Measurements from ENCODE around the gene CHIT1.

The CHIT1 gene

GRCh38 chr1:203196371-203196770 lies 33.1 kb downstream of the CHIT1 start:
- H3K4me1 Mint-ChIP-seq, result no peaks in the 10 kb centered on the region
- H3K4me3 Mint-ChIP-seq, result no peak overlapping the region
- DNase-seq (ENCODE audit: low spot score in 2 of 2) (no peak), ATAC-seq (no peak)
- no peaks in the 10 kb centered on the region for H3K36me3 Mint-ChIP-seq
- no peak overlapping the region for H3K27ac Mint-ChIP-seq
- no peaks in the 10 kb centered on the region for H3K9me3 Mint-ChIP-seq

- H3K4me1 Mint-ChIP-seq, result no peaks in the 10 kb centered on the region
- no peak for ATAC-seq
- DNase-seq (ENCODE audit: low spot score in 2 of 2), result no peak
- H3K27ac Mint-ChIP-seq, result no peak overlapping the region
- H3K4me3 Mint-ChIP-seq, result no peak overlapping the region
- no peaks in the 10 kb centered on the region for H3K9me3 Mint-ChIP-seq
- H3K36me3 Mint-ChIP-seq, result no peaks in the 10 kb centered on the region
These were observed 38.5 kb downstream of the CHIT1 start for GRCh38 chr1:203190949-203191348.

- ATAC-seq (no peak), DNase-seq (ENCODE audit: low spot score in 2 of 2) (no peak)
- Mint-ChIP-seq H3K27ac (no peak overlapping the region), H3K9me3 (no peaks in the 10 kb centered on the region), H3K4me3 (no peak overlapping the region), H3K4me1 (no peaks in the 10 kb centered on the region), H3K36me3 (no peaks in the 10 kb centered on the region)
These were observed 39.5 kb downstream of the CHIT1 start for GRCh38 chr1:203189951-203190352.

- no peak for ATAC-seq
- no peak overlapping the region for H3K27ac Mint-ChIP-seq
These were observed 40.7 kb downstream of the CHIT1 start for GRCh38 chr1:203188686-203189232.

DNA sequence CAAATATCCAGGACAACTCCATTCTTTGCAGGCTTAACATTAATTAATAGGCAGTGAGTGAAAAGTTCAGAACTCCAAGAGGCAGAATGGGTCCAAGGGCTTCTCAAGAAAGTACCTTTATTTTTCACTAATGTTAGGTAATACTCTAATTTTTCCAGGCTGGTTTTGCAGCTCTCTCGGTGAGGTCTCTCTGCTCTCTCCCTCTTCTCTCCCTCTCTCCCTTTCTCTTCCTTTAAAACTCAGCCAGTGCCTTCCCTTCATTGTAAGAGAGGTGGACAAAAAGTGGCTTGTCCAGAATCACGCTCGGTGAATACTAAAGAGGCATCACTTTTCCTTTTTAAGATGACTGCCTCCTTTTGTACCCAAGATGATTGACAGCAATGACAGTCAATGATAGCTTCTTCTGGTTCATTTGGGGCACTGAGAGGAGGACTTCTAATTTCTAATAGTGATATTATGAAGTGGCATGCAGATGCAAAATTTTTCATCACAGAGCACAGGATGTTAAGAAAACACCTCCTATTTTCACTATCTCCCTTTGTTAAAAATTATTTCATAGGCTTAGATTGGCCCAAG lies 41.7 kb downstream of the CHIT1 start:
- DNase-seq (ENCODE audit: low spot score in 2 of 2) (no peak), ATAC-seq (no peak)
- no peaks in the 10 kb centered on the region for H3K9me3 Mint-ChIP-seq
- no peaks in the 10 kb centered on the region for H3K4me1 Mint-ChIP-seq
- H3K36me3 Mint-ChIP-seq, result no peaks in the 10 kb centered on the region
- H3K27ac Mint-ChIP-seq, result no peak overlapping the region
- H3K4me3 Mint-ChIP-seq, result no peak overlapping the region

More at GRCh38 chr1:203188686-203189232, 40.7 kb downstream of the CHIT1 start:
- Mint-ChIP-seq H3K9me3 (no peaks in the 10 kb centered on the region), H3K4me1 (no peaks in the 10 kb centered on the region), H3K4me3 (no peak overlapping the region), H3K36me3 (no peaks in the 10 kb centered on the region)
- no peak for DNase-seq (ENCODE audit: low spot score in 2 of 2)

DNA sequence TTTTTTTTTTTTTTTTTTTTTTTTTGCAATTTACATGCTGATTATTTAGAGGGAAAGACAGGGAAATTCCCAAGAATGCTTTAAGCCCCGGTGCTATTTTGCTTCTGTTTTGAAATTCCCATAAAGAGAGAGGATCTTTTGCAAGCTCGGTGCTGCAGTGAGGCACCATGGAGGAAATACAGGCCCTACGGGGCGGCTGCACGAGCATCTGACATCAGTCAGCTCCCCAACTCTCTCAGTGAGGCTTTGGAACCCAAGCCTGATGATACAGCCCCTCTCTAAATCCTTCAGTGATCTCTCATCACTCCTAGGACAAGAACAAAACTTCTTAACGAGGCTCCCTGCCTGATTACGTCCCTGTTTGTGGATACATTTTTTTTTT lies 42.2 kb downstream of the CHIT1 start:
- no peaks in the 10 kb centered on the region for H3K4me1 Mint-ChIP-seq
- H3K9me3 Mint-ChIP-seq, result no peaks in the 10 kb centered on the region
- H3K27ac Mint-ChIP-seq, result no peak overlapping the region
- H3K36me3 Mint-ChIP-seq, result no peaks in the 10 kb centered on the region
- no peak overlapping the region for H3K4me3 Mint-ChIP-seq
- DNase-seq (ENCODE audit: low spot score in 2 of 2) (no peak), ATAC-seq (no peak)

DNA sequence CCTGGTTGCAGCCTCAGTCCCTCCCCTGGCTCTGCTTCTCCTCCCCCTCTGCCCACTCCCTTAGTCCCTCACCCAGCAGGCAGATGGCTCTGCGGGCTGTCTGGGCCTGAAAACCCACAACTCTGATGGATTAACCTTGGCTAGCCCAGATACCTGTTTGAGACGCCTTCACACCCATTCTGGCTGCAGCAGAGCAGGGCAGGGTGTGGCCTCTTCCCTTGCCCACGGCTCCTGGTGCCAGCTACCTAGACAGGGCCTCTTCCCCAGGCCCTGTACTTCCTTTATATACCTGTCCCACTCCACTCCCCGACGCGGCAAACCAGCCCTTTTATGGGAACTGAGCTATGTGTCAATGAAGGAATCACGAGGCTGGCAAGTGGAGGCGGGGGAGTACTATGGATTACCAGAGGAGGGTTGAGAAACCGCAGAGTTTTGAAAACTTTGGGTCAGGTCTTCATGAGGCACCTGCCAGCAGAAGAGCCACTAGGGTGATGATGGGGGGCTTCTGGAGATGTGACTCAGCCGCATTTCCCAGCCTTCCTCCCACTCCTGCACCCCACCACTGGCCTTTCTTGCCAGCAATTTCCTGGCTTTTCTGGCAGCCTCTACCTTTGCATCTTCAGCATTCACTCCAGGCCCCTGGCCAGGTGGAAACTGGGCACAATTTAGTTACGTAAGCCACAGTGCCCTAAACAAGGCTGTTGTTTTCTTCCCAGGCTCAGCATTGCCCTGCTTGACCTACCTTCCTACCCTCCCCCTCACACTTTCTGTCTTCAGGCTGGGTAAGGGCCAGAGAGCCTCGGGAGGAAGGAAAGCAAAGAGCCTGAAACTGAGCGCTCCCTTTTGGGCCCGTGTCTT lies 42.8 kb downstream of the CHIT1 start, which contains the start of gene CHI3L1:
Gene CHI3L1 (minus strand): TSS at position 259 of the 858 bp plus-strand sequence. CDS start 81 bp downstream, at position 178.
- H3K9me3 Mint-ChIP-seq, result no peaks in the 10 kb centered on the region
- H3K4me3 Mint-ChIP-seq, result no peak within 1 kb of the TSS
- ATAC-seq, result no peak
- H3K4me1 Mint-ChIP-seq, result no peaks in the 10 kb centered on the region
- no peaks in the 10 kb centered on the region for H3K36me3 Mint-ChIP-seq
- H3K27ac Mint-ChIP-seq, result no peak within 1 kb of the TSS
- DNase-seq (ENCODE audit: low spot score in 2 of 2), result no peak

DNA sequence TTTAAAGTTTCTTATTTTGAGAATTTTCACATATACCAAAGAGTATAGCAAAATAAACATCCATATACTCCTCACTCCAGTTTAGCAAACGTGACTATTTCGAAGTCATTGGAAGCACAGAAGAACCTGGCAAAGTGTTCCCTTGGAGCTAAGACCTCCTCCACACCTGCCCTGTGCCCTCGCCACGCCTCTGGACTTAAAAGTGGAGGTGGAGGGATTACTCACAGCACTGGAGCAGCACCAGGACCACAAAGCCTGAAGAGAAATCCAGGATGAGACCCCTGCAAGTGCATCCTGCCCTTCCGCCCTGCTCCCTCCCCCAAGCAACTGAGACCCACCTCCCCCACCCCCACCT lies 43.4 kb downstream of the CHIT1 start:
- no peak for DNase-seq (ENCODE audit: low spot score in 2 of 2)
- no peak overlapping the region for H3K4me3 Mint-ChIP-seq
- no peaks in the 10 kb centered on the region for H3K4me1 Mint-ChIP-seq
- no peak for ATAC-seq
- no peaks in the 10 kb centered on the region for H3K36me3 Mint-ChIP-seq
- no peaks in the 10 kb centered on the region for H3K9me3 Mint-ChIP-seq
- H3K27ac Mint-ChIP-seq, result no peak overlapping the region

DNA sequence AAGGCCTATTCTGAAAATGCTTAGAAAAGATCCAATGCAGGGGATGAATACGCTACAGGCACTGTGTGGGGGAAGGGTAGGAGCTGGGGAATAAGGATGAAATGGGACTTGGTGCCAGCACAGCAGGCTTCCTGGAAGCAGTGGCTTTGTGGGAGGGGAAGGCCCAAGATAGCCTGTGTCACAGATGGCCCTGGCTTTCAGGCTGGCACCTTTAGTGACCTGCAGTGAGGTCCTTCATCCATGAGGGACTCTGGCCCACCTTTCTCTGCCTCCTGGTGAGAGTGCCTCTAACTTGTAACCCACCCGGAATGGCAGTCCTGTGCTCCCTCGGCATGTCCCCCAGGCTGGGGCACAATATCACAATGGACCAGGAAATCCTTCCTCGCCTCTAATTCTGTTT lies 43.9 kb downstream of the CHIT1 start:
- ATAC-seq (no peak), DNase-seq (ENCODE audit: low spot score in 2 of 2) (no peak)
- no peak overlapping the region for H3K27ac Mint-ChIP-seq
- H3K4me3 Mint-ChIP-seq, result no peak overlapping the region
- no peaks in the 10 kb centered on the region for H3K36me3 Mint-ChIP-seq
- no peaks in the 10 kb centered on the region for H3K4me1 Mint-ChIP-seq
- no peaks in the 10 kb centered on the region for H3K9me3 Mint-ChIP-seq

DNA sequence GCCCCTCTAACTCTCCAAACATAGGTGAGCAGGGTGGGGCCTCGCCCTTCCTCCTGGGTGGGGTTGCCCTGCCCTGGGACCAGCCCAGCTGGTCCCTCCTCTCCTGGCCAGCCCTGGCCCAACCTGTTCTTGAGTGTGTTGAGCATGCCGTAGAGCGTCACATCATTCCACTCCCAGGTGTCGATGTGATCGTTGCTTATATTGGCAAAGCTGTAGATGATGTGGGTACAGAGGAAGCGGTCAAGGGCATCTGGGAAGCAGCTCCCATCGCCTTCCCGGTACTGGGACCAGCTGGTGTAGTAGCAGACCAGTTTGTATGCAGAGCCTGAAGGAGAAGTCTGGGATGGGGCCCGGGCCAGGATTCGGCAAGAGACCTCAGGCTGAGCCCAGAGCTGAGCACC lies 44.4 kb downstream of the CHIT1 start:
- Mint-ChIP-seq H3K27ac (no peak overlapping the region), H3K4me3 (no peak overlapping the region), H3K36me3 (no peaks in the 10 kb centered on the region), H3K4me1 (no peaks in the 10 kb centered on the region), H3K9me3 (no peaks in the 10 kb centered on the region)
- ATAC-seq (no peak), DNase-seq (ENCODE audit: low spot score in 2 of 2) (no peak)

GRCh38 chr1:203184467-203184866 lies 45.0 kb downstream of the CHIT1 start:
- ATAC-seq (no peak), DNase-seq (ENCODE audit: low spot score in 2 of 2) (no peak)
- Mint-ChIP-seq H3K4me1 (no peaks in the 10 kb centered on the region), H3K27ac (no peak overlapping the region), H3K36me3 (no peaks in the 10 kb centered on the region), H3K4me3 (no peak overlapping the region), H3K9me3 (no peaks in the 10 kb centered on the region)

- Mint-ChIP-seq H3K4me3 (no peak overlapping the region), H3K36me3 (no peaks in the 10 kb centered on the region), H3K27ac (no peak overlapping the region), H3K9me3 (no peaks in the 10 kb centered on the region), H3K4me1 (no peaks in the 10 kb centered on the region)
- no peak for ATAC-seq
- DNase-seq (ENCODE audit: low spot score in 2 of 2), result no peak
These were observed 45.6 kb downstream of the CHIT1 start for GRCh38 chr1:203183828-203184227.

GRCh38 chr1:203182387-203182953 lies 47.0 kb downstream of the CHIT1 start:
- no peak for DNase-seq (ENCODE audit: low spot score in 2 of 2)
- H3K4me3 Mint-ChIP-seq, result no peak overlapping the region
- no peaks in the 10 kb centered on the region for H3K9me3 Mint-ChIP-seq
- no peak overlapping the region for H3K27ac Mint-ChIP-seq
- no peaks in the 10 kb centered on the region for H3K4me1 Mint-ChIP-seq
- no peaks in the 10 kb centered on the region for H3K36me3 Mint-ChIP-seq
- ATAC-seq, result no peak

DNA sequence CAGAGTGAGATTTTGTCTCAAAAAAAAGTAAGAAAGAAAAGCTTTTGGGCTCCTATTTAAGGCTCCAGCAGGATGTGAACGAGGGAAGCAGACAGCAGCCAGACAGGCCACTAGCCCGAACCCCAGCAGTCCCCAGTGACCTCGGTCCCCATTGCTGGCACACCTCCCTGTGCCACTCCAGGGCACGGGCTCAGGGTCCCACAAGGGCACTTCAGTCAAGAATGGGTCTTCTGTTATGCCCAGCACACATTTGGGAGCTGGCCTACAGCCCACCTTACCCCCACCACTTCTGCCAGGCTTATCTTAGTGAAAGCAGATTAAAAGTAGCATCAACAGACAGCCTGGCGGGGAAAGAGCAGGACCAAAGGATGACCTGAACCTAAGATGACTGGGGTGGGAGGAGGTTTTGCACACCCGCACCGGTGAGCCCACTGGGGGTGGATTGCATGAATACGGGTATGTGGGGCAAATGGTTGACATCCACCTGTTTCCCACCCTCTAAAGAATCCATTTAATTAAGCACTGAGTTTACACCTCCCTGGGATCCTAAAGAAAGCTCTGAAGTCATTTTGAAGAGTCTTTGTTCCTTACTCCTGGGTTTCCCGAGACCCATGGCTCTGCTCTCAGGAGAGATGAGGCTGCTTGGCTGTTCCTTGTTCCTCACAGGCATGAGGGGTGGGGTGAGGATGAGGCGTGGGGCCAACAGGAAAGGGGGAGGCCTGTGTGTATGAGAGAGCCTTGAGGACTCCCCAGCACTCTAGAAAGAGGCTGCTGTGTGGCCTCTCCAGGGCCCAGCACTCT lies 47.7 kb downstream of the CHIT1 start:
- no peak overlapping the region for H3K4me3 Mint-ChIP-seq
- no peaks in the 10 kb centered on the region for H3K4me1 Mint-ChIP-seq
- DNase-seq (ENCODE audit: low spot score in 2 of 2), result no peak
- no peak overlapping the region for H3K27ac Mint-ChIP-seq
- ATAC-seq, result no peak
- no peaks in the 10 kb centered on the region for H3K9me3 Mint-ChIP-seq
- H3K36me3 Mint-ChIP-seq, result no peaks in the 10 kb centered on the region

DNA sequence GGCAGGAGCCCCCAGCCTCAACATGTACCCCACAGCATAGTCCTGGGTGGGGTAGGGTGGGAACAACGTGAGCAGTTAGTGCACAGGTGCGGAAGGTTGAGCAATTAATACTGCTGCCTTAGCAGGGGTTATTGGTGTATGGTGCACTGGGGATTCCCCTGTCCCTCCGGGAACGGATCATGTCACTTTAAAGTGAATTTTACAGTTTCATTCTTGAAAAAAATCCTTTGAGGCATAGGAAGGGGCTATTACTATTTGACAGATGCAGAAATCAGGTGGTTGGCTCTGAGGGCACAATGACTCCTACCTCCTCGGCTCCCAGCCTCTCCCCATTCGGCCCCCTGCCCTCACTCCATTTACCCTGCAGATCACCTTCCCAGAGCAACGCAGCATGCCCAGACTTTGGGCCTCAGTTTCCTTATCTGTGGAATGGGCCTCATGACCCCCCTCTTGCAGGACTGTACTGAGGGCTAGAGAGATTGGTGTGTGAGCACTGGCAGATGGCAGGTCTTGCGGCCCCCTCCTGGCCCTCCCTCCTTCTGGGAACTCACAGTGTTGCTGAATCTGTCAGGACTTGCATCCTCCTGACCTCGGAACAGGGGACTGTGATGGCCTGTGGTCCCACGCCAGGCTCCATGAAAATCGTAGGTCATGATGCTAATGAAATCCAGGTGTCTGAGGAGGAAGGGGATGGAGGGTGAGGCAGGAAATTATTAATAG lies 48.7 kb downstream of the CHIT1 start:
- ATAC-seq, result no peak
- no peak for DNase-seq (ENCODE audit: low spot score in 2 of 2)
- no peaks in the 10 kb centered on the region for H3K9me3 Mint-ChIP-seq
- H3K4me3 Mint-ChIP-seq, result no peak overlapping the region
- no peak overlapping the region for H3K27ac Mint-ChIP-seq
- H3K4me1 Mint-ChIP-seq, result no peaks in the 10 kb centered on the region
- no peaks in the 10 kb centered on the region for H3K36me3 Mint-ChIP-seq
